KMS-11 (cell line): ENCODE measurements around the gene ATP6V0E2.

ENCODE experiments used
- H2AFZ ChIP-seq: fragments of 200-600 bp; sonication (generic); 2 replicates; pipeline ENCODE4 v1.6.1; 2016; ENCODE audit warnings: antibody characterized with exemption, mixed run types, low read depth
- H3K27ac ChIP-seq: fragments of 200-600 bp; sonication (generic); 2 replicates; pipeline ENCODE4 v1.6.1; 2016; ENCODE audit warnings: mild to moderate bottlenecking, mixed run types
- H3K27me3 ChIP-seq: fragments of 200-600 bp; sonication (generic); 2 replicates; pipeline ENCODE4 v1.6.1; 2017; ENCODE audit warnings: mild to moderate bottlenecking, low read depth, mixed run types, moderate library complexity; ENCODE audit not compliant: insufficient read depth
- H3K36me3 ChIP-seq: fragments of 200-600 bp; sonication (generic); 2 replicates; pipeline ENCODE4 v1.6.1; 2017; ENCODE audit warnings: mild to moderate bottlenecking, mixed run types; ENCODE audit not compliant: insufficient read depth
- H3K4me1 ChIP-seq: fragments of 200-600 bp; sonication (generic); 2 replicates; pipeline ENCODE4 v1.6.1; 2016; ENCODE audit warnings: mild to moderate bottlenecking, low read depth, mixed run types; ENCODE audit not compliant: poor library complexity, severe bottlenecking
- H3K4me2 ChIP-seq: fragments of 200-600 bp; sonication (generic); 2 replicates; pipeline ENCODE4 v1.7.0; 2016; ENCODE audit warnings: mild to moderate bottlenecking, mixed run types
- H3K4me3 ChIP-seq: fragments of 200-600 bp; sonication (generic); IDR thresholded peaks from 2 replicates; pipeline ENCODE4 v1.6.1; 2017; ENCODE audit warnings: low read depth, low read length, mixed read lengths; ENCODE audit not compliant: insufficient read depth
- H3K79me2 ChIP-seq: fragments of 200-600 bp; sonication (generic); 2 replicates; pipeline ENCODE4 v1.6.1; 2016; ENCODE audit warnings: low read depth, mixed run types; ENCODE audit not compliant: insufficient read depth
- H3K9ac ChIP-seq: fragments of 200-600 bp; sonication (generic); 2 replicates; pipeline ENCODE4 v1.6.1; 2016; ENCODE audit warnings: mild to moderate bottlenecking, mixed run types
- H4K20me1 ChIP-seq: fragments of 200-600 bp; sonication (generic); 2 replicates; pipeline ENCODE4 v1.6.1; 2016; ENCODE audit warnings: mild to moderate bottlenecking, mixed run types; ENCODE audit not compliant: insufficient read depth
- TF ChIP-seq, protein P1 (sequence below): fragments of 200-600 bp; sonication (generic); conservative IDR thresholded peaks from 2 replicates; pipeline ENCODE4 v1.6.1; 2017; ENCODE audit warnings: low read depth, mild to moderate bottlenecking, antibody characterized with exemption, low read length, moderate library complexity, mixed read lengths

ATP6V0E2 gene

DNA sequence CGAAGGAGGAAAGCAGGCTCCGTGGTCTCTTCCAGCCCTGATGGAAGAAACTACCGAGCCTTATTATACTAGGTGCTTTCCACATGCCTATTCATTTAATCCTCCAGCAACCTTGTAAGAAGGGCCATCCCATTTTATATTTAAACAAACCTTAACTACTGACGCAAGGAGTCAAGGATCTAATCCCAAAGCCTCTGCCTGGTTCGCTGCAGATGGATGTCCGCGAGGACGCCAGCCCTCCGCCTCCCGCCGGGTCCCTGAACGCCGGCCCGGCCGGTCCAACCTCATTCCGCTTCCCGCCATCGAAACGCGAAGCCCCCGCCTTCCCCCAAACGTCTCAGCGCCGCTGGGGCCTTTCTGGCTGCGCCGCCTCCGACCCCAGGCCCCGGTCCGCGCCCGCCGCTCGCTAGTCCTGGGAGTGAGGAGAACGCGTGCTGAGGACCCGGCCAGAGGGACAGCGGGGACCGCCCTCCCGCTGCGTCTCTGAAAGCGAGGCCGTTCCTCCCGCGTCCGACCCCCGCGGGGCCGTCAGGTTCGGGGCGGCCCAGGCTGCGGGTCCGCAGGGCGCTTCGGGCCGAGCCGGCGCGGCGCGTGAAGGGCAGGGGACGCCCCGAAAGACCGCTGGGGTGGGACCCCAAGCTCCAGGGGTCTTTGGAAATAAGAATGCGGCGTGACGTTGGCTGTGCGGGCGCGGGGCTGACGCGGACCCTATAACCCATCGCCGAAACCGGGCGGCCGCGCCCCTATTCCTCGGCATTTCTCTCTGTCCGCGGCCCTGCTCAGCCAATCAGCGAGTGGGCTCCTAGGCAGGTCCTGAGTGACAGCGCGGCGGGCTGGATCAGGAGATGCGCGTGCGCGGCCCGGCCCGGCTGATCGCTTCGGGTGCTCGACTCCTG lies at the start of gene ATP6V0E2:
ATP6V0E2 (plus strand) TSS at position 896 of the 896 bp plus-strand sequence. CDS start 97 bp downstream, outside the sequence.
- Histone ChIP-seq H3K27ac (no peak within 1 kb of the TSS), H3K9ac (peak within 1 kb of the TSS; percentile 36; the same call in 1 of the 2 replicates)

DNA sequence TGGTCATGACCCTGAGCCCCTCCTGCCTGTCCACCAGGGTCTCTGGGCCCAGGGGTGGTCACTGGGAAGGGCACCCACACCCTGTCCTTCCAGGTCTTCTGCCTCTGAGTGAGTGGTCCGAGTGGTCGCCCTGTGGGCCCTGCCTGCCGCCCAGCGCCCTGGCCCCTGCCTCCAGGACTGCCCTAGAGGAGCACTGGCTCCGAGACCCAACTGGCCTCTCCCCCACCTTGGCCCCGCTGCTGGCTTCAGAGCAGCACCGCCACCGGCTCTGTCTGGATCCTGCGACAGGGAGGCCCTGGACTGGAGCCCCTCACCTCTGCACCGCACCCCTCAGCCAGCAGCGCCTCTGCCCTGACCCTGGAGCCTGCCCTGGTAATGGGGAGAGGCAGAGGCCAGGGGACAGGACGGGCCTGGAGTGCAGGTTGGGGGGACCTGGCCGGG lies 49.4 kb upstream of the ATP6V0E2 start:
- TF ChIP-seq, protein P1, sequence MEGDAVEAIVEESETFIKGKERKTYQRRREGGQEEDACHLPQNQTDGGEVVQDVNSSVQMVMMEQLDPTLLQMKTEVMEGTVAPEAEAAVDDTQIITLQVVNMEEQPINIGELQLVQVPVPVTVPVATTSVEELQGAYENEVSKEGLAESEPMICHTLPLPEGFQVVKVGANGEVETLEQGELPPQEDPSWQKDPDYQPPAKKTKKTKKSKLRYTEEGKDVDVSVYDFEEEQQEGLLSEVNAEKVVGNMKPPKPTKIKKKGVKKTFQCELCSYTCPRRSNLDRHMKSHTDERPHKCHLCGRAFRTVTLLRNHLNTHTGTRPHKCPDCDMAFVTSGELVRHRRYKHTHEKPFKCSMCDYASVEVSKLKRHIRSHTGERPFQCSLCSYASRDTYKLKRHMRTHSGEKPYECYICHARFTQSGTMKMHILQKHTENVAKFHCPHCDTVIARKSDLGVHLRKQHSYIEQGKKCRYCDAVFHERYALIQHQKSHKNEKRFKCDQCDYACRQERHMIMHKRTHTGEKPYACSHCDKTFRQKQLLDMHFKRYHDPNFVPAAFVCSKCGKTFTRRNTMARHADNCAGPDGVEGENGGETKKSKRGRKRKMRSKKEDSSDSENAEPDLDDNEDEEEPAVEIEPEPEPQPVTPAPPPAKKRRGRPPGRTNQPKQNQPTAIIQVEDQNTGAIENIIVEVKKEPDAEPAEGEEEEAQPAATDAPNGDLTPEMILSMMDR = no peak
- Histone ChIP-seq H2AFZ (no peak overlapping the region), H3K27ac (no peak overlapping the region), H4K20me1 (no peaks in the 10 kb centered on the region), H3K4me1 (no peaks in the 10 kb centered on the region), H3K9ac (no peak overlapping the region), H3K79me2 (no peaks in the 10 kb centered on the region), H3K4me2 (no peak overlapping the region), H3K4me3 (no peak overlapping the region), H3K27me3 (peaks cover 91% of the 10 kb centered on the region), H3K36me3 (no peaks in the 10 kb centered on the region)

More for the DNA sequence above, at the start of gene ATP6V0E2:
- Histone ChIP-seq H3K4me3 (peak within 1 kb of the TSS; percentile 56), H4K20me1 (no peaks in the 10 kb centered on the region), H3K36me3 (no peaks in the 10 kb centered on the region), H2AFZ (peak within 1 kb of the TSS; percentile 90), H3K27me3 (0 out of 2 replicates have a peak, but pooled peaks cover 5% of the 10 kb centered on the region), H3K79me2 (no peaks in the 10 kb centered on the region), H3K4me2 (peak within 1 kb of the TSS; percentile 89), H3K4me1 (peaks cover 12% of the 10 kb centered on the region)
- TF ChIP-seq, protein P1 = no peak

DNA sequence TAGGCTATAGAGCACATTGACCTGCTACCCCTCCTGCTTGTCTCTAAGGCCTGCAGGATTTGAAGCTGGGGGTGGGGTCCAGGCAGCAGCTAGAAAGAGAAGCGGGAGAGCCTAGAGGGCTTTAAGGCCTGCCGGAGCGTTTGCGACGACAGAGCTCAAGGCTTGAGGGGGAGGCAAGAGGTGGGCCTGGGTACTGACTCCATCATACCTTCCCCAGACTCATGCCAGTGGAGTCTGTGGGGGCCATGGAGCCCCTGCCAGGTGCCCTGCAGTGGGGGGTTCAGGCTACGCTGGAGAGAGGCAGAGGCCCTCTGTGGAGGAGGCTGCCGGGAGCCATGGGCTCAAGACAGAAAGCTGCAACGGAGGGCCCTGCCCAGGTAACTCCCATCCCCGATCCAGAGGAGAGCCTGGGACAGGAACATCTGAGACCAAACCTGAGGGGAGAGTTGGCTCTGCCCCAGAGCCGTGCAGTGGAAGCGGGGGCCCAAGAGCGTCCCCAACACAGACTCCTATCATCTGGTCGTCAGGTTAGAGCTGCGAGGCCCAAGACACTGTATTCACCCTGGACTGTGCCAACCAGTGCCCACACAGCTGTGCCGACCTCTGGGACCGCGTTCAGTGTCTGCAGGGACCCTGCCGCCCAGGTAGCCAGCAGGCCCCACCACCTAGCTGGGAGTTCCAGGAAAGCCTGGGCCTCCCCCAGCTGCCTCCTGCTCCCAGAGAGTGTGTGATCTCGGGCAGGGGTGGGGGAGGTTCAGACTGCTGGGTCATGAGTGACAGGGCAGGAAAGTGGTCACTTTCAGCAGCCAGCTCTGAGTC lies 48.8 kb upstream of the ATP6V0E2 start:
- Histone ChIP-seq H2AFZ (no peak overlapping the region), H3K27ac (no peak overlapping the region), H3K79me2 (no peaks in the 10 kb centered on the region), H4K20me1 (no peaks in the 10 kb centered on the region), H3K4me1 (no peaks in the 10 kb centered on the region), H3K4me3 (no peak overlapping the region), H3K4me2 (no peak overlapping the region), H3K36me3 (no peaks in the 10 kb centered on the region), H3K9ac (no peak overlapping the region), H3K27me3 (peaks cover 84% of the 10 kb centered on the region)
- TF ChIP-seq, protein P1 = no peak

DNA sequence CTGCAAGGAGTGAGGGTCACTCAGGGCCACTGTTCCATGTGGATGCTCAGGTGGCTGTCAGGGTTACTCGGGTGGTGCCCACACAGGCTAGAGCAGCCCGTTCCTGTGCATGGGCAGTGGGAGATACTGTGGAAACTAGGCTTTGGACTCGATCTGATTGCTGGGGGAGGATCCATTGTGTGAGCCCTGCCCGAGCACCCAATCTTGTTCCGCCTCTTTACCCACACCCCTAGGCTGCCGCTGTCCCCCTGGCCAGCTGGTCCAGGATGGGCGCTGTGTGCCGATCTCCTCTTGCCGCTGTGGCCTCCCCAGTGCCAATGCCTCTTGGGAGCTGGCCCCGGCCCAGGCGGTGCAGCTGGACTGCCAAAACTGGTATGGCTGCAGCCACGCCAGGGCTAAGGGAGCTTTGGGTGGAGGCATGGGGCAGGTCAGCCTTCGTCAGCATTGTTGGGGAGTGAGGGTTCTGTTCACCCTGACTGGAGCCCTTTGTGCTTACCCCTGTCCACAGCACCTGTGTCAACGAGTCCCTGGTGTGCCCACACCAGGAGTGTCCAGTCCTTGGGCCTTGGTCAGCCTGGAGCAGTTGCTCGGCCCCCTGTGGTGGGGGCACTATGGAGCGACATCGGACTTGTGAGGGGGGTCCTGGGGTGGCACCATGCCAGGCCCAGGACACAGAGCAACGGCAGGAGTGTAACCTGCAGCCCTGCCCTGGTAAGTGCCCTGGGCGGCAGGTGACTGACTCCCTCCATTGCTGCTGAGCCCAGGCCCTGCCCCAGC lies 48.0 kb upstream of the ATP6V0E2 start:
- no peaks in the 10 kb centered on the region for H3K36me3 ChIP-seq
- peaks cover 76% of the 10 kb centered on the region for H3K27me3 ChIP-seq
- TF ChIP-seq, protein P1 = no peak
- H2AFZ ChIP-seq = no peak overlapping the region
- H3K9ac ChIP-seq = no peak overlapping the region
- no peak overlapping the region for H3K4me3 ChIP-seq
- no peak overlapping the region for H3K4me2 ChIP-seq
- no peaks in the 10 kb centered on the region for H3K79me2 ChIP-seq
- no peak overlapping the region for H3K27ac ChIP-seq
- H3K4me1 ChIP-seq = no peaks in the 10 kb centered on the region
- no peaks in the 10 kb centered on the region for H4K20me1 ChIP-seq
